NCI-H510A treated with DMSO at 0.1 percent for 48 hours (cell line): ENCODE results near the gene ARFRP1.

Source experiments
- DNase-seq: peaks from one replicate; lab custom pipeline; 2025; lab: John Stamatoyannopoulos, UW

ARFRP1 gene

DNA sequence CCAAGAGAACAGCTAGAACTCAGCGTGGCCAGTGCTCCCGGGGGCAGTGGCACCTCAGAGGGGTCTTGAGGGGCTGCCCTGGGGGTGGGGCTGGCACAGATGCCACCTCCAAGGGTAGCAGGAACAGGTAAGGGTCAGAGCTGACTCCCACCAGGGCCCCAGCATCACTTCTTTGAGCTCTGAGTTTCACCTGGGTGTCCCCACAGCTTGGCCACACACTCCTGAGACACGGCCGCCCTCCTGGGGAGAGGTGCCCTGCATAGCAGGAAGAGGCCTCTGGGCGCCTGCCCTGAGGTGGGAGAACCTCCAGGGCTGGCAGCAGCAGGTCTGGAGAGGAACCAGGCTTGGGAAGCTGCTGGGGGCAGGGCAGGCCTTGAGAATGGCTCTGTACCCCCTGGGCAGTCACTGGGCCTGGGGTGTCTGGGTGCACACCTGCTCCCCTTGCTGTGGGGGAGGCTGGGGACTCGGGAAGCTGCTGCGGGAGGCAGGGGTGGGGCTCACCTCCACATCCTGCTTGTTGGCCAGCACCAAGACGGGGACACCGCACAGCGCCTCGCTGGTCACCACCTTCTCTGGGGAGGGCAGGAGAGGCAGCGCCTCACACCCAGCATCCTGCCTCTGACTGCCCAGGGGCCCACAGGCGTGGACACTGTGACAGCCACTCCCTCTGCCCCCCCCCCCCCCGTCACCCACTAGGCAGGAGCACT, 6.3 kb downstream of the ARFRP1 start:
- DNase-seq, result no peak

DNA sequence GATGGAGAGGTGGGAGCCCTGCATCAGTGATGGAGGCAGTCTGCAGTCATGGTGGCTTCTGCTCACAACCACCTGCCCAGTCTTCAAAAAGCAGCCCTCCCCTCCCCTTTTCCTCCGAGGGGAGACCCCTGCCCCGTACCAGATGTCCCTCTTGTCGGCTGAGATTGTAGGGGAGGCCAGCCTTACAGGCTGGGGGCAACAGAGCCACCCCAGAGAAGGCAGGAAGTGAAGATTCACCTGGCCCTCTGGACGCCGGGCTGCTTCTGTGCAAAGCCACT, 6.8 kb downstream of the ARFRP1 start:
- no peak for DNase-seq

DNA sequence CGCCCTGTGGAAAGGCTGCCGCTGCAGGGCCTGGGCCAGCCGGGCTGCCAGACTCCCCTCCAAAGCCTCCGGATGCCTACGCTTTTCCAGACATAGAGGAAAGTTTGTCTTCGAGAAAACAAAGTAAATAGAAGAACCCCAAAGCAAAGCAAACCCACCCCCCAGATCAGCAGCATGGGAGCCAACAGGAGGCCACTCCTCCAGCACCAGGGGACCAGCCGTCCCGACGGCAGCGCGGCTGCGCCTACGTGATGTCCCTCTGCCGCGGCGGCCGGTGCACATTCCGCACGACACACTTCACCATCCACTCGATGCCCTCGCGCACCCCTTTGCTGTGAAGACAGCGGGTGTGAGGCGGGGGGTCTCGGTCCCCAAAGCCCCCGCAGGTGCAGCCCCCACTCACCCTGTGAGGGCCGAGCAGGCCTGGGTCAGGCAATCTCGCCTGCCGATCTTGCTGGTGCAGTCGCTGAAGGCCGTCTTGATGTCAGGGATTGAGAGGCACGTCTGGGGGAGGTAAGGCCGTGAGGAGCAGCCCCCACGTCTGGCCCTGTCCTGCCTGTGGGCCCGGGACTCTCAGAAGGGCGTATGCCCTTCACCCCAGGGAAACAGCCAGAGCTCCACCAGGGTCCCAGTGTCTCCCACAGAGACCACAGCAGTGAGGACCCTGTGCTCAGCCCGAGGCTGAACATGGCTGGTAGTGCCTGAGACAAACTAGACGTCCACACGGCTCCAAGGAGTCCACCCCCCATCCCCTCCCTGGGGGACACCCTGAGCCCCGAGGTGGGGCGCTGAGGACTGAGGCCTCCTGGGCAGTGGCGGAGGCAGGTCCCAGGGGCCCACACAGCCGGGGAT, 7.4 kb downstream of the ARFRP1 start:
- DNase-seq, result no peak

DNA sequence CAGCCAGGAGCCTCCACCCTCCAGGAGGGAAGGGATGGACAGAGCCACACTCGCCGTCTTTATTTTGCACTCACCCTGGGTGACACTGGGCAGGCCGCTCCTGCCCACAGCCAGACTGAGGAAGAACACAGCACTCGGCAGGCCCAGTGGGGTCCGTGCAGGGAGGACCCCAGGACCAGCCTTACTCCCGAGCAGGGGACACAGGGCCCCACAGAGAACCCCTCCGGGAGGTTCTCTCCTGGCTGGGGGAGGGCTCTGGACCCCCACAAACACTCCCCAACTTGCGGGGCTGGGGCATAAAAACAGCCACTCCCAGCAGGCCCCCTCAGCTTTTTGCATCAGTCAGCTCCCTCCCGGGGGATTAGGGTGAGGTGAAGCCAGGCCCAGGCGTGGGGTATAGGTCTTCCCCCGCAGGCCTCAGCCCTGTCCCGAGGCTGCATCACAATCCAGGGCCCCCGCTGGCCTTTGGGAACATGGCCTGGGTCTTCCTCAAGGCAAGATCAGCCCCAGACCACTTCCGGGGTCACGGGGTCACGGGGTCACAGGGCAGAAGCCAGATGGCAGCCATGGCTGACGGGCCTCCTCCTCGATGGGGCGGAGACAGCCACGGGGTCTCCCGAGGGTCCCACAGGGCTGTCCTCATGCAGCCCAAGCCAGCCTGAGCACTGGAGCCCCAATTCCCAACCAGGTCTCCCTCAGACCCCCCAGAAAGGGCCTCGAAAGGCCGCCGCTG, 8.1 kb downstream of the ARFRP1 start:
- no peak for DNase-seq

DNA sequence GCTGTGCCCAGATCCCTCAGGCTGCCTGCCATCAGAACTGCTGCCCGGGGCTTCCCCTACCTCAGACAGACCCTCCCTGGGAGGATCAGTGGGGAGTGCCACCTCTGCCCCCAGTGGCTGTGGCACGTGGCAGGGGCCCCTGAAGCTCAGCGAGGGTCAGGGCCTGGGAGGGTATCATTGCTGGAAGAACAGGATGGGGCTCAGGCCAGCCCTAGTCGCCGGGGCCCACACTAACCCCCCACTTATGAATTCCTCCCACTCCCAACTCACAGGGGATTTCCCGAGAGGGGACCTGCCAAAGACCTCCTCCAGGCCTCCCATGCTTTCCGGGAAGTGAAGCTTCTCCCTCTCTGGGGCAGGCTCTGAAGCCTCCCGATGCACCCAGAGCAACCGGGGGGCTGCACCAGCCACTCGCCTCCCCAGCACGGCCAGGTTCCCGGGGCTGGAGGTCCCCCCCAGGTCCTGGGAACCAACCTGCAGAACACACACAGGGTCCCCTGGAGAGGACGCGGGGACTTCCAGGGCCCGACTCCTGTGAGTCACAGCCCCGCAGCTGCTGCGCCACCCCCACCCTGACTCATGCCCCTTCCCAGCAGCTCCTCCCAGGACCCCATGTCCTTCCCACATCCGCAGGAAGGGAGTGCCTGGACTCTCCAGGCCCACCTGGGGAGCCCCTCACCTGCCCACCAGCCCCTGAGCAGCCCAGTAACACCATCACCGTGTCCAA, 8.9 kb downstream of the ARFRP1 start:
- no peak for DNase-seq

DNA sequence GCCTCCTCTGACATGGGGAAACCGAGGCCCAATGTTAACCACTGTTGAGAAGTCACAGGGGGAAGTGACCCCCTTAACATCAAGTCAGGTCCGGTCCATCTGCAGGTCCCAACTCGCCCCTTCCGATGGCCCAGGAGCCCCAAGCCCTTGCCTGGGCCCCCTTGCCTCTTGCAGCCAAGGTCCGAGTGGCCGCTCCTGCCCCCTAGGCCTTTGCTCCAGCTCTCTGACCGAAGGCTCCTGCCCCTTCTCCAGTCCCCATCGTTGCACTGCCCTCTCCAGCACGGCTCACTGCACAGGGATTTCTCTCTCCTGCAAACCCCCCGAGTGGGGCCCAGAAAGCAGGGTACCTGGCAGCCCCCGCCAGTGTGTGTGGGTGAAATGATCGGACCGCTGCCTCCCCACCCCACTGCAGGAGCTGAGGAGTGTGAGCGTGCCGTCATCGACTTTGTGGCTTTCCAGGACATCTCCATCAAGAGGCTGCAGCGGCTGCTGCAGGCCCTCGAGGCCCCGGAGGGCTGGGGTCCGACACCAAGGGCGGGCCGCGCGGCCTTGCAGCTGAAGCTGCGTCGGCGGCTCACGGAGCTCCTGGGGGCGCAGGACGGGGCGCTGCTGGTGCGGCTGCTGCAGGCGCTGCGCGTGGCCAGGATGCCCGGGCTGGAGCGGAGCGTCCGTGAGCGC, 9.8 kb downstream of the ARFRP1 start:
- no peak for DNase-seq

DNA sequence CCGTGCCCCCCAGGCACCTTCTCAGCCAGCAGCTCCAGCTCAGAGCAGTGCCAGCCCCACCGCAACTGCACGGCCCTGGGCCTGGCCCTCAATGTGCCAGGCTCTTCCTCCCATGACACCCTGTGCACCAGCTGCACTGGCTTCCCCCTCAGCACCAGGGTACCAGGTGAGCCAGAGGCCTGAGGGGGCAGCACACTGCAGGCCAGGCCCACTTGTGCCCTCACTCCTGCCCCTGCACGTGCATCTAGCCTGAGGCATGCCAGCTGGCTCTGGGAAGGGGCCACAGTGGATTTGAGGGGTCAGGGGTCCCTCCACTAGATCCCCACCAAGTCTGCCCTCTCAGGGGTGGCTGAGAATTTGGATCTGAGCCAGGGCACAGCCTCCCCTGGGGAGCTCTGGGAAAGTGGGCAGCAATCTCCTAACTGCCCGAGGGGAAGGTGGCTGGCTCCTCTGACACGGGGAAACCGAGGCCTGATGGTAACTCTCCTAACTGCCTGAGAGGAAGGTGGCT, 10.4 kb downstream of the ARFRP1 start:
- DNase-seq, result no peak

DNA sequence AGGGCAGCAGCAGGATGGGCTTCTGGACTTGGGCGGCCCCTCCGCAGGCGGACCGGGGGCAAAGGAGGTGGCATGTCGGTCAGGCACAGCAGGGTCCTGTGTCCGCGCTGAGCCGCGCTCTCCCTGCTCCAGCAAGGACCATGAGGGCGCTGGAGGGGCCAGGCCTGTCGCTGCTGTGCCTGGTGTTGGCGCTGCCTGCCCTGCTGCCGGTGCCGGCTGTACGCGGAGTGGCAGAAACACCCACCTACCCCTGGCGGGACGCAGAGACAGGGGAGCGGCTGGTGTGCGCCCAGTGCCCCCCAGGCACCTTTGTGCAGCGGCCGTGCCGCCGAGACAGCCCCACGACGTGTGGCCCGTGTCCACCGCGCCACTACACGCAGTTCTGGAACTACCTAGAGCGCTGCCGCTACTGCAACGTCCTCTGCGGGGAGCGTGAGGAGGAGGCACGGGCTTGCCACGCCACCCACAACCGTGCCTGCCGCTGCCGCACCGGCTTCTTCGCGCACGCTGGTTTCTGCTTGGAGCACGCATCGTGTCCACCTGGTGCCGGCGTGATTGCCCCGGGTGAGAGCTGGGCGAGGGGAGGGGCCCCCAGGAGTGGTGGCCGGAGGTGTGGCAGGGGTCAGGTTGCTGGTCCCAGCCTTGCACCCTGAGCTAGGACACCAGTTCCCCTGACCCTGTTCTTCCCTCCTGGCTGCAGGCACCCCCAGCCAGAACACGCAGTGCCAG, 11.0 kb downstream of the ARFRP1 start, which contains the start of gene TNFRSF6B:
TSS of gene TNFRSF6B (plus strand) at position 25 of the 729 bp plus-strand sequence. CDS start at position 141, 116 bp downstream.
- no peak for DNase-seq

DNA sequence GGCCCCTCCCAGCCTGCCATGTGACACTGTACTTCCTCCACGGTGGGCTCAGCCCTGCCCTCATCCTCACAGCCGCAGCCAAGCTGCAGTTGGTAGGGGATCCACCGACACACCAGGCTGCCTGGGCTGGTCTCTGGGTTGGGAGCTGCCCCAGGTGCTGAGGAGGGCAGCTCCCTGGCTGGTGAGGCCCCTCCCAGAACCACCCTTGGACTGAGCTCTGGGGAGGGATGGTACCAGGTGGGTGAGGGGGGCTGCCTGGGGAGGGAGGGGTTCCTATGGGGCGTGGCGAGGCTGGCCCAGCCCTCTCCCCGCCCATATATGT, 11.5 kb downstream of the ARFRP1 start:
- no peak for DNase-seq

DNA sequence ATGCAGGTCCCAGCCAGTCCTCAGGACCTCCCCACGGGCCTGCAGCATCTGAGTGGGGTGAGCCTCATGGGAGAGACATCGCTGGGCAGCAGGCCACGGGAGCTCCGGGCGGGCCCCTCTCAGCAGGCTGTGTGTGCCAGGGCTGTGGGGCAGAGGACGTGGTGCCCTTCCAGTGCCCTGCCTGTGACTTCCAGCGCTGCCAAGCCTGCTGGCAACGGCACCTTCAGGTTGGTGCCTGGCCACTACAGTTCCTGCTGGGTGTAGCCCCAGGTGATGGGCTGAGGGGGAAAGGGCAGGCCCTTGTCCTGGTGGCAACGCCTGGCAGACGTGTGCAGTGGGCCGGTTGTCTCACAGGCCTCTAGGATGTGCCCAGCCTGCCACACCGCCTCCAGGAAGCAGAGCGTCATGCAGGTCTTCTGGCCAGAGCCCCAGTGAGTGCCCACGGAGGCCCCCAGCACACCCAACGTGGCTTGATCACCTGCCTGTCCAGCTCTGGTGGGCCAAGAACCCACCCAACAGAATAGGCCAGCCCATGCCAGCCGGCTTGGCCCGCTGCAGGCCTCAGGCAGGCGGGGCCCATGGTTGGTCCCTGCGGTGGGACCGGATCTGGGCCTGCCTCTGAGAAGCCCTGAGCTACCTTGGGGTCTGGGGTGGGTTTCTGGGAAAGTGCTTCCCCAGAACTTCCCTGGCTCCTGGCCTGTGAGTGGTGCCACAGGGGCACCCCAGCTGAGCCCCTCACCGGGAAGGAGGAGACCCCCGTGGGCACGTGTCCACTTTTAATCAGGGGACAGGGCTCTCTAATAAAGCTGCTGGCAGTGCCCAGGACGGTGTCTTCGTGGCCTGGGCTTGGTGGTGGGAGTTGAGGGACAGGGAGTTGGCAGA, 12.1 kb downstream of the ARFRP1 start:
- DNase-seq, result no peak

DNA sequence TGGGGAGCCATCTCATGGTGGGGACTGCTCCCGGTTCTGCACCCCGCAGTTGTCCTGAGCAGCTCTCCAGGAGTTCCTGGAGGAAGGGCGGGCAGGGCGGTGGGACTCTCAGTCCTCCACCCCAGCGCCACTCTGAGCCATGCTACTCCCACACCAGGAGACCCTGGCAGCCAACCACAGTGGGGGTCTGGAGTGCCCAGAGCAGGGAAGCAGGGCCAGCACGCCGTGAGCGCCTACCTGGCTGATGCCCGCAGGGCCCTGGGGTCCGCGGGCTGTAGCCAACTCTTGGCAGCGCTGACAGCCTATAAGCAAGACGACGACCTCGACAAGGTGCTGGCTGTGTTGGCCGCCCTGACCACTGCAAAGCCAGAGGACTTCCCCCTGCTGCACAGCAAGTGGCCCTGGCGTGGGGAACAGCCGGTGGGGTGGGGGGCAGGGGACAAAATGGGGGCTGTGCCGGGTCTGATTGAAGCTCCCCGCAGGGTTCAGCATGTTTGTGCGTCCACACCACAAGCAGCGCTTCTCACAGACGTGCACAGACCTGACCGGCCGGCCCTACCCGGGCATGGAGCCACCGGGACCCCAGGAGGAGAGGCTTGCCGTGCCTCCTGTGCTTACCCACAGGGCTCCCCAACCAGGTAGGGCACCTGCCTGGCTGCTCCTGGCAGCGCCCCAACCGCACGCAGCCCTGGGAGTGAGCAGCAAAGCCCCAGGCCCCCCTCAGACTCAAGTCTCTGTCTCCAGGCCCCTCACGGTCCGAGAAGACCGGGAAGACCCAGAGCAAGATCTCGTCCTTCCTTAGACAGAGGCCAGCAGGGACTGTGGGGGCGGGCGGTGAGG, 13.0 kb downstream of the ARFRP1 start:
- DNase-seq, result no peak

DNA sequence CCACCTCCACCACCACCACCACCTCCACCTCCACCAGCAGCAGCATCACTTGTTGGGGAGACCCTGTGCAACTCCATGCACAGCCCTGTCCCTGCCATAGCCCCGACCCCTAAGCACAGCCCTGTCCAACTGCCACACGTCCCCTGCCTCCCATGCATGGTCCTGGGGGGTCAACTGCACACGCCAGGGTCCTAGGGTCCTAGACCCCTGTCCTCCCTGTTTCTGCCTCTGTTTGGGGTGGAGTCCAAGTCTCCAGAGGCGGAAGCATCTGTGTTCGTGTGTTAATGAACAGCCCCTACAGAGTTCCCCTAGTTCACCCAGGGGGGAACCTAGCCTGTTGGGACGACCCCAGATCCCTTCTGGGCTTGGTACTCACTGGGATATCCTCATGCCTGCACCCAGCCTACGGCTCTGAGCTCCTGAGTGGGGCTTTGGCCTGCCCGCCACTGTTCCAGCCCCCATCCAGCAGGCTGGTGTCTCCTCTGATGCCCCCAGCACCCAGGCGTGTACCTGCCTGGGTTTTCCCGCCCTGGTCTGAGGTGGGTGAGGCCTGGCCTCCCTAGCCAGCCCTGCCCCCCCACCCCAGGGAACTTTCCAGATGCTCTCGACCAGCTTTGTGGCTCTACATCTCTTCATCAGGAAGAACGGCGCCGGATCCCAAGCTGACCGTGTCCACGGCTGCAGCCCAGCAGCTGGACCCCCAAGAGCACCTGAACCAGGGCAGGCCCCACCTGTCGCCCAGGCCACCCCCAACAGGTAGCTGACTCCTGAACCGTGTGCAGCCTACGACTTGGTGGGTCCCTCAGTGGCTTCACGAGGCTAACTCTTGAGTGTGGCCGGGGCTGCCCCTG, 13.8 kb downstream of the ARFRP1 start:
- no peak for DNase-seq

DNA sequence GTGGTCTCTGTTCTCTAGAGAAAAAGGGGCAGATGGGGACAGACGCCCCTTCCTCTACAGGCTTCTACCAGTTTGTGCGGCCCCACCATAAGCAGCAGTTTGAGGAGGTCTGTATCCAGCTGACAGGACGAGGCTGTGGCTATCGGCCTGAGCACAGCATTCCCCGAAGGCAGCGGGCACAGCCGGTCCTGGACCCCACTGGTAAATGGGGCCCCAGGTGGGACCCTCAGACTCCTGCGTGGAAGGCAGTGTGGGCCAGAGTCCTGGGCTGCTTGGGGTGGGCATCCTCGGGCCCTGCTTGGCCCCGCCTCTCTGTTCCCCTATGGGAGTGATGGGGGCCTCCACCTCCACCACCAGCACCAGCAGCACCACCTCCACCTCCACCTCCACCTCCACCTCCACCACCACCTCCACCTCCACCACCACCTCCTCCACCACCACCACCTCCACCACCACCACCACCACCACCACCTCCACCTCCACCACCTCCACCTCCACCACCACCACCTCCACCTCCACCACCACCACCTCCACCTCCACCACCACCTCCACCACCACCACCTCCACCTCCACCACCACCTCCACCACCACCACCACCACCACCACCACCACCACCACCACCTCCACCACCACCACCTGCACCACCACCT, 14.6 kb downstream of the ARFRP1 start:
- no peak for DNase-seq

DNA sequence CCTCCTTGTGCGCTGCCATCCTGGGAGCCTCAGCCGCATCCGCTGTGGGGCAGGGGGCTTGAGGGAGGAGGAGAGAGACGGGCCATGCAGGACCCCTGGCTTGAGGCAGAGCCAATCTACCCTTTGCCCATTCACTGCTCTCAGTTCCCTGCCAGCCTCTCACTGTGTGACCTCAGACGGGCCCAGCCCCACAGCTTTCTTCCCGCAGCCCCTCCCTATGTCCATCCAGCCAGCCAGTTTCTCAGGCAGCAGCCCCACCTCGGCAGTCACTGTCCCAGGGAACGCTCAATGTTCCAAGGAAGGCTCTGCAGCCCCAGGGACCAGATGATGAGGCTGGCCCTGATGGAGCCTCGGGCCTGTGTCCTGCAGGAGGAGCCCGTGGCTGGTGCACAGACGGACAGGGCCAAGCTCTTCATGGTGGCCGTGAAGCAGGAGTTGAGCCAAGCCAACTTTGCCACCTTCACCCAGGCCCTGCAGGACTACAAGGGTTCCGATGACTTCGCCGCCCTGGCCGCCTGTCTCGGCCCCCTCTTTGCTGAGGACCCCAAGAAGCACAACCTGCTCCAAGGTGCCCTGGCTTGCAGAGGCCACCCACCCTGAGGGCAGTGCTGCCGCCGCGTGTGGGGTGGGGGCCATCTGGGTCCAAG, 15.2 kb downstream of the ARFRP1 start:
- DNase-seq, result no peak

DNA sequence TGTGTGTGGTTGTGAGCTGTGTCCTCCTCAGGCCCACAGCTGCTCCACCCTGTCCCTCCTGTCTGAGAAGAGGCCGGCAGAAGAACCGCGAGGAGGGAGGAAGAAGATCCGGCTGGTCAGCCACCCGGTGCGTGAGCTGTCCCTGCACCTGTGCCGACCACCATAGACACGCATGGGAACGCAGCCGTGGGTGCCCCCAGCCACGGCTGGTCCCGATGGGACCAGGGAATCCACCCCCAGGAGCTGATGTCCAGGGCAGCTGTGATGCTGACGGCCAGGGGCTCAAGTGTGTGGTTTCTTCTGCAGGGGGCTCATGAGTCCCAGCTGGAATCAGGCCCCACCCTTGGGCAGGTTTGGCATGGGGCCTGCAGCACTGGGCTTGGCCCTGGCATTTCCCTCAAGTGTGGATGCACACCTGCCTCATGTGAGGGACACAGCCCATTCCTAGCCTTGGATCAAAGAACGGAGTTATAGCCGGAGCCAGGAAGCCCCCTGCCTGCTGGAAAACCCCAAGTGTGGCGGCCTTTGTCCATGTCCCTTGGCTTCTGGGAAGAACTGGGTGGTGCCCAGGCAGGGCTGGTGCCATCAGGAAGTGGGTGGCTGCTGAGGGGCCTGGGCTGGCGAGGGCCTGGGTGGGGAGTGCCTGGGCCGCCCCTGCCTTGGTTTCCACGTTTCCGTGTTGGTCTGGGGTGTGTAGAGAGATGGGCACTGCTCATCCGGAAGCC, 15.9 kb downstream of the ARFRP1 start:
- no peak for DNase-seq
